ENCODE results near the gene CASQ2.

DNA sequence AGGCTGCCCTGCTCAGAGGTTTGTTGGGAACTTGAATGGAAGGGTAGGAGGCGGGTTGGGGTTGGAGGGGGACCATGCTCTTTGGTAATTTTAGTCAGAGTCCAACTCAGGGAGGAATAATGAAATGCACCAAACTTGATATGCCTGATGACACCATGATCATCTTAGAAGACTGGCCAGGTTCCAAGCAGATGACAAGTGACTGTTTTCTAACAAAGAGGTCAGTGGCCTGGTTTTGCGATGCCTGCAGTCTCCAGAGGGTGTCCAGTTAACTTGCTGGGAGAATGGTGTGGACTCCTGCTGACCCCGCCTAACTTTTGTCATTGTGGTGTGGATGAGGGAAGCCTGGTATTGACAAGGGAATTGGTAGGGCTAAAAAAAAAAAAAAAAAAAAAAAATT, 114.4 kb downstream of the CASQ2 start:
- TF ChIP-seq, protein P1, sequence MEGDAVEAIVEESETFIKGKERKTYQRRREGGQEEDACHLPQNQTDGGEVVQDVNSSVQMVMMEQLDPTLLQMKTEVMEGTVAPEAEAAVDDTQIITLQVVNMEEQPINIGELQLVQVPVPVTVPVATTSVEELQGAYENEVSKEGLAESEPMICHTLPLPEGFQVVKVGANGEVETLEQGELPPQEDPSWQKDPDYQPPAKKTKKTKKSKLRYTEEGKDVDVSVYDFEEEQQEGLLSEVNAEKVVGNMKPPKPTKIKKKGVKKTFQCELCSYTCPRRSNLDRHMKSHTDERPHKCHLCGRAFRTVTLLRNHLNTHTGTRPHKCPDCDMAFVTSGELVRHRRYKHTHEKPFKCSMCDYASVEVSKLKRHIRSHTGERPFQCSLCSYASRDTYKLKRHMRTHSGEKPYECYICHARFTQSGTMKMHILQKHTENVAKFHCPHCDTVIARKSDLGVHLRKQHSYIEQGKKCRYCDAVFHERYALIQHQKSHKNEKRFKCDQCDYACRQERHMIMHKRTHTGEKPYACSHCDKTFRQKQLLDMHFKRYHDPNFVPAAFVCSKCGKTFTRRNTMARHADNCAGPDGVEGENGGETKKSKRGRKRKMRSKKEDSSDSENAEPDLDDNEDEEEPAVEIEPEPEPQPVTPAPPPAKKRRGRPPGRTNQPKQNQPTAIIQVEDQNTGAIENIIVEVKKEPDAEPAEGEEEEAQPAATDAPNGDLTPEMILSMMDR (IDR thresholded peaks at IDR 0.05): no peak
- no peak for TF ChIP-seq POLR2A (IDR thresholded peaks at IDR 0.05)

Data from uterus (tissue), 2 donors.